ENCODE results near the gene GRM7. TPM values are rescaled to one million over a fixed set of nuclear protein-coding genes. Genes with fewer than 3 reads are reported as not detected.

GRM7 gene
- total RNA-seq, 1 experiment from 2014 or later = 0.28 TPM

DNA sequence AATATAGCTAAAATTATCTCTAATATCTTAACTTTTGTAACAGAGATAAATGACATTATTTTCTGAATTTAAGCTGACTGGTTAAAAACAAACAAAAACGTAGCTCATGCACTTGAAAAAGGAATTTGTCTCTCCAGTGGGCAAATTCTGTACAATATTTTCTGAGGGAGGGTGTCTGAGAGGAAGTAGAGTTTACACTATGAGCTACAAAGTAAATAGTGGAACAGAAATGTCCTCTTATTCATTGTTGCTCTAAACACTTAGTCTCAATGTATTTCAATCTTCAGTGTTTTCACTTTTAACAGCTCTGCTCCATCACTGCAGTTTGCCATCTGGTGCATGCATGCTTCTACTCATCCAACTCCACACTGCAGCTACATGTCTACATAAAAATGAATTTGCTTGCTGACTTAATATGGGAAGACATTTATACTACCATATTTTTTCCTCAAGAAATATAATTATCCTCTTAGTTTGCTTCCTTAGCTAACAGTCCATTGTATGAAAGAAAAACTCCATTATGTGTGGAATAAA lies 823.3 kb downstream of the GRM7 start:
- no peak overlapping the region for H4K8ac ChIP-seq (replicated peaks; ENCODE audit: insufficient read length, low read depth, low read length)
- H2BK5ac ChIP-seq (ENCODE audit: insufficient read length, low read length) = no peak overlapping the region
- DNase-seq = no peak
- H3K27me3 ChIP-seq (ENCODE audit: insufficient read depth, low read length) = no peaks in the 10 kb centered on the region
- no peak overlapping the region for H2BK20ac ChIP-seq (ENCODE audit: low read depth, low read length, poor library complexity, severe bottlenecking)
- WGBS (ENCODE audit: extremely low coverage, insufficient read length, low lambda C conversion rate) = no CpG with 5 or more reads among the region's 1 CpG
- no peak overlapping the region; a peak in 1 of 7 replicates for H3K27ac Mint-ChIP-seq
- H3K79me2 ChIP-seq (ENCODE audit: insufficient read depth, low read length) = no peaks in the 10 kb centered on the region
- no peak overlapping the region for H3K4ac ChIP-seq (ENCODE audit: low read depth, low read length)
- no peak overlapping the region for H3K23ac ChIP-seq (ENCODE audit: insufficient read length, low read depth, low read length)
- peaks cover 2% of the 10 kb centered on the region; the same call in 1 of the 2 replicates for H3K4me1 ChIP-seq (ENCODE audit: insufficient read depth, low read length)
- H3T11ph ChIP-seq (ENCODE audit: low read length) = no peak overlapping the region
- H3K18ac ChIP-seq (ENCODE audit: insufficient read length, low read depth, low read length) = no peak overlapping the region
- H2BK12ac ChIP-seq (ENCODE audit: insufficient read length, low read depth, low read length) = no peak overlapping the region
- no peak overlapping the region for H2BK120ac ChIP-seq (ENCODE audit: low read depth, low read length, poor library complexity, severe bottlenecking)
- peaks cover 6 to 11% of the 10 kb centered on the region in 2 experiments; a peak in 4 of 5 replicates for H3K9me3 Mint-ChIP-seq
- peaks cover 19 to 22% of the 10 kb centered on the region in 2 experiments for H3K4me1 Mint-ChIP-seq
- no peak overlapping the region for H4K91ac ChIP-seq (ENCODE audit: insufficient read length, low read depth, low read length)
- H3K4me3 Mint-ChIP-seq = no peak overlapping the region
- H3K14ac ChIP-seq (ENCODE audit: insufficient read depth, low read length) = no peak overlapping the region
- H4K5ac ChIP-seq (ENCODE audit: insufficient read length, low read depth, low read length) = no peak overlapping the region
- H3K56ac ChIP-seq (ENCODE audit: insufficient read length, low read depth, low read length) = no peak overlapping the region
- H3K79me1 ChIP-seq (ENCODE audit: insufficient read depth, low read depth, low read length, poor library complexity, severe bottlenecking) = no peaks in the 10 kb centered on the region
- TF ChIP-seq, protein P1, sequence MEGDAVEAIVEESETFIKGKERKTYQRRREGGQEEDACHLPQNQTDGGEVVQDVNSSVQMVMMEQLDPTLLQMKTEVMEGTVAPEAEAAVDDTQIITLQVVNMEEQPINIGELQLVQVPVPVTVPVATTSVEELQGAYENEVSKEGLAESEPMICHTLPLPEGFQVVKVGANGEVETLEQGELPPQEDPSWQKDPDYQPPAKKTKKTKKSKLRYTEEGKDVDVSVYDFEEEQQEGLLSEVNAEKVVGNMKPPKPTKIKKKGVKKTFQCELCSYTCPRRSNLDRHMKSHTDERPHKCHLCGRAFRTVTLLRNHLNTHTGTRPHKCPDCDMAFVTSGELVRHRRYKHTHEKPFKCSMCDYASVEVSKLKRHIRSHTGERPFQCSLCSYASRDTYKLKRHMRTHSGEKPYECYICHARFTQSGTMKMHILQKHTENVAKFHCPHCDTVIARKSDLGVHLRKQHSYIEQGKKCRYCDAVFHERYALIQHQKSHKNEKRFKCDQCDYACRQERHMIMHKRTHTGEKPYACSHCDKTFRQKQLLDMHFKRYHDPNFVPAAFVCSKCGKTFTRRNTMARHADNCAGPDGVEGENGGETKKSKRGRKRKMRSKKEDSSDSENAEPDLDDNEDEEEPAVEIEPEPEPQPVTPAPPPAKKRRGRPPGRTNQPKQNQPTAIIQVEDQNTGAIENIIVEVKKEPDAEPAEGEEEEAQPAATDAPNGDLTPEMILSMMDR (conservative IDR thresholded peaks at IDR 0.05) = no peak
- H3K4me2 ChIP-seq (ENCODE audit: insufficient read depth, insufficient read length, low read length) = no peak overlapping the region
- H3K23me2 ChIP-seq (ENCODE audit: insufficient read length, low read depth, low read length, poor library complexity, severe bottlenecking) = no peaks in the 10 kb centered on the region
- no peak overlapping the region for H2AFZ ChIP-seq (ENCODE audit: low read length)
- no peaks in the 10 kb centered on the region for H4K20me1 ChIP-seq (ENCODE audit: control insufficient read depth, insufficient read depth, insufficient read length)
- no peak overlapping the region for H3K9ac ChIP-seq (ENCODE audit: extremely low read depth, insufficient read length, low read length)
- no peaks in the 10 kb centered on the region for H3K27me3 Mint-ChIP-seq (ENCODE audit: low read depth)
- peaks cover 2 to 12% (median 7%) of the 10 kb centered on the region in 3 experiments; a peak in 6 of 7 replicates for H3K36me3 Mint-ChIP-seq (ENCODE audit: insufficient read depth in 1 of 3, low read depth in 3 of 3)
- no peak overlapping the region for H3K27ac ChIP-seq (ENCODE audit: insufficient read length, low read depth, low read length)
- H3K9me3 ChIP-seq (ENCODE audit: control insufficient read depth, low read depth, low read length) = no peaks in the 10 kb centered on the region
- H2BK15ac ChIP-seq (ENCODE audit: low read depth, low read length) = no peak overlapping the region
- no peak overlapping the region for H2AK5ac ChIP-seq (ENCODE audit: insufficient read length, low read length)
